Stimulated activated naive CD4-positive, alpha-beta T cell (primary cell): ENCODE data around the gene GHRL.
"Not testable (repeated sequence)": the region's sequence is repeated elsewhere in the genome, so short reads cannot be mapped to it uniquely, and the experiment has no call there.

ENCODE experiments used
- DNase-seq, 6 experiments: peaks; one replicate each; lab custom pipeline; 2025; lab: John Stamatoyannopoulos, UW

GHRL gene

DNA sequence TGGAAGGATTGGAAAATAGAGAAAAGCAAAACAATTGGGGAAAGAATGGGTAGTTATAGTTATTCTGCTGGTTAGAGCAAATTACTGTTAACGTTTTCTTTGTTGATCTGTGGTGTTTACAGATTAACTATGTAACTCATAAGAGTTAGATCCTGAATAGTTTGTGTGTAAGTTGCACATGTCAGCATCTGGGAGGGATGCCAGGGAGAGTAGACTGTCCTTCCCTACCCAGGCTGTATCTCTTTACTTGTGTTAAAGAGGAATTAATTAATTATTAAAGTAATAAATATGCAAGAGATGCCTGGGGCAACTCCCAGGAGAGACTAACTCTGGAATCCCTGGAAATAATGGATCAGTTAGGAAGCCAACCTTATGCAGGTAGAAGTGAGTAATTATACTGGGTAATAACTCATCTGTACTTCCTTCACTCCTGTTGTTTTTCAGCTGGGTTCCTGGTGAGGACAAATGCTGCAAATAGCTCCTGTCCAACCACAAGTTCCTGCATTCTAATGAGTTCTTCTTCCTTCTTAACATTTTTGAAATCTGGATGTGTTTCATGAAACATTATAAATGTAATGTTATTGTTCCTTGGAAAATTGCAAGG, 18.9 kb downstream of the GHRL start:
- no peak for DNase-seq

DNA sequence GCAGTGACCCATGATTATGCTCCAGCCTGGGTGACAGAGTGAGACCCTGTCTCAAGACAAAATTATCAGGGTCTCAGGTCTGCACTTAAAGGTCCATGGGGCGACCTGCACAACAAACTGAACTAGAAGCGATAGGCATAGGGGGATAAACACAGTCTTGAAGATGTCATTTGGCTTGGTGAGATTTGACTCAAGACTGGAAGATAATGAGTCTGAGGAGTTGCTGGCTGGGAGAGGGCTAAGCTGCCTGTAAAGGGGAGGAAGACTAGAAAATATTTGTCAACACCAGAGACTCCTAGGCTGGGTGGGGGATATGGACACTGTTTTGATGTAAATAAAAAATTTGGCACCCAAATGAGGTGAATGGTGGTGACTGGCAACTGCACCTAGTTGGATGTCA, 19.8 kb downstream of the GHRL start:
- DNase-seq = no peak

DNA sequence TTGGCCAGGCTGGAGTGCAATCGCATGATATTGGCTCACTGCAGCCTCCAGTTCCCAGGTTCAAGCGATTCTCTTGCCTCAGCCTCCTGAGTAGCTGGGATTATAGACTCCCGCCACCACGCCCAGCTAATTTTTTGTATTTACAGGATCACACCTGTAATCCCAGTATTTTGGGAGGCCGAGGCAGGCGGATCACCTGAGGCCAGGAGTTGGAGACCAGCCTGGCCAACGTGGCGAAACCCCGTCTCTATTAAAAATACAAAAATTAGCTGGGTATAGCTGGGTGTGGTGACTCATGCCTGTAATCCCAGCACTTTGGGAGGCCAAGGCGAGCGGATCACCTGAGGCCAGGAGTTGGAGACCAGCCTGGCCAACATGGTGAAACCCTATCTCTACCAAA, 20.3 kb downstream of the GHRL start:
- DNase-seq = not testable (repeated sequence)

DNA sequence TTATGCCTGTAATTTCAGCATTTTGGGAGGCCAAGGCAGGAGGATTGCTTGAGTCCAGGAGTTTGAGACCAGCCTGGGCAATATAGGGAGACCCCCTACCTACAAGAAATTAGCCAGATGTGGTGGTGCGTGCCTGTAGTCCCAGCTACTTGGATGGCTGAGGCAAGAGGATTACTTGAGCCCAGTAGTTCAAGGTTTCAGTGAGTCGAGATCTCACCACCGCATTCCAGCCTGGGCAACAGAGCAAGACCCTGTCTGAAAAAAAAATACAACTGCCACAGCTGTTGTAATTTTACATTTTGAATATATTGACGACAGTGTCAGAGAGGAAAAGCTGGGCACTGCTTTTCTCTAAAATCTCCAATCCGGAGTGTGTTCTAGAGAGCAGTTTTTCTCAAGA, 23.3 kb downstream of the GHRL start:
- DNase-seq = no peak

DNA sequence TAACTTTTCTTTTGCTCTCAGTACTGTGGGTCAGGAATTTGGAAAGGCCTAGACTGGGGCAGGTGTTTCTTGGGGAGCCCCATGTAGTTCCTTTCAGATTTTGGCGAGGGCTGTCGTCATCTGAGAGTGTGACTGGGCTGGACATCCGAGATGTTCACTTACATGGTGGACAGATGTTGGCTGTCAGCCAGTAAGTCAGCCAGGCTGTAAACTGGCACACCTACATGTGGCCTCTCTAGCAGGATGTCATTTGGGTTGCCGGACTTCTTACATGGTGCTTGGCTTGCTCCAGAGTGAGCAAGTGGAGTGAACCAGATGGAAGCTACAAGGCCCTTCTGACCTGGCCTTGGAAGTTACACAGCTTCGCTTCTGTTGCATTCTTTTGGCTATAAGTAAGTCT, 23.8 kb downstream of the GHRL start:
- DNase-seq = no peak

DNA sequence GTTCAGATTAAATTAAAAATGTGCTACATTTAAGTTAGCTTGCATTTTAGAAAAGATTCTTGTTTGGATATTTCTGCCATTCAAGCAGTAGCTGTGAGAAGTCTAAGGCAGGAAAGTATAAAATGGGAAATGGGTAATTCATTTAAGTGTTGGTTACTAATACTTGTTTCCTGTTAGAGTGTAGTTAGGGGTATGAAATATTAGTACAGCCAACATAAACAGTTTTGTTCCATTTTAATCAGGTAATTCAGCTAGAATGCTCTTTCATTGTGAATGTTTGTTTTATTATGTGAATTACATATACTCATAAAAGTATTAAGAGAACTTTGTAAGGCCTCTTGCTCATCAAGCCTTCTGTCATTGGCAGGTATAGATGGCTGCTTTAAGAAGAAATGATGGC, 24.6 kb downstream of the GHRL start:
- DNase-seq = no peak

DNA sequence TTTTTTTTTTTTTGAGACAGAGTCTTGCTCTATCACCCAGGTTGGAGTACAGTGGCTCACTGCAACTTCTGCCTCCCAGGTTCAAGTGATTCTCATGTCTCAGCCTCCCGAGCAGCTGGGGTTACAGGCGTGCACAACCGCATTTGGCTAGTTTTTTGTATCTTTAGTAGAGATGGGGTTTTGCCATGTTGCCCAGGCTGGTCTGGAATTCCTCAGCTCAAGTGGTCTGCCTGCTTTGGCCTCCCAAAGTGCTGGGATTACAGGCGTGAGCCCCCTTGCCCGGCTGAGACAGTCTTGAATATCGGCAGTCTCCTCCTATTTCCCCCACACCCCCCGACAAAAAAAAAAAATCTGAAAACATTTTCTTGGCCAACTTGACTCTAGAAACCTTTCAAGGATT, 25.8 kb downstream of the GHRL start:
- DNase-seq = not testable (repeated sequence)

DNA sequence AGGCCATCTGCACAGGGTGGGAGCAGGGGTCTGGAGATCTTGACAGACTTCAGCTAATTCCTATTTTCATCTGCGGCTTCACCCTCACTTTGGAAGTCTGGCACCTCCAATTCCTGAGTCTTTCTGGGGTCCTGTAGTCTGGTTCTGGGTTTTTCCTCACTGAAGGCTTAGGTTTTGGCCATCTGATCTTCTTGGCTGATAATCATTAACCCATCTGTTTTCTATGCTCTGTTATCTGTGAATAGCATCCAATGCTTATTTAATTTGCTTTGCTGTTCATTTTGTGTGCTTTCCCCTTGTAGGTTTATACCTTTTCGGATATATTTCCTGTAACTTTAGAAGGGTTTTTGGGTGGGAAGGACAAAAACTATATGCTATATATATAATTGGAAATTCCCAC, 26.9 kb downstream of the GHRL start:
- DNase-seq = no peak

DNA sequence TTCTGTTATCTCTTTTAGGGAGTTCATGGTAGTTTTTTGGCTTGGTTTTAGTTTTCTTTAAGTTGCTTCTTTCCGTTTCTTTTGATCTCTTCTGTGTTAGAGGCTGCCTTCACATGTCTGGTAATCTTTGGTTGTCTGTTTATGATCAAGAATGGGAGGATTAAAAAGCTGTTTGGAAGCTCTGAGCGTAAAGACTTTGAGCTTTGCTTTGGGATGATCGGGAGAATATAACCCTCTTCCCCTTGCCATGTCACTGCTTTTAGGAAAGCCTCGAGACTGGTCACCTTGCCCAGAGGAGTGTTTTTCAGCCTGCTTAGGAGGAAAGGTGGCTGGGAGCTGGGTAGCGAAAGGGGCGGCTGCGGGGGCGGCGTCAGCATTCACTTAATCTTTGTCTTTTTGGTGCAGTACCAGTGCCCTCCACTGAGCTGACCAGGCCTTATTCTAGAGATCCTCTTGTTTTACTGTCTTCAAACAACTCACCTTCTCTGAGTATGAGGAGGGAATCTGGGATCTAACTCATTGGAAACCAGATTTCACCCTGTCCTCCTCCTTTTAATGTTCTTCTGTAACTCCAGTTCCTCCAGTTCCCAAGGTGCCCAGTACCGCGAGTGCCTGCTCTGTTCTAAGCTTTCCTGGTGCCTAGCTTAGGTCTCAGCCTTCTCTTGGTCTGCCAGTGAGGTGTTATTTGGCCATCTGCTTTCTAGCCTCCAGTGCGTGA, 28.9 kb downstream of the GHRL start:
- DNase-seq = peak; percentile 38 to 87 (median 64)

DNA sequence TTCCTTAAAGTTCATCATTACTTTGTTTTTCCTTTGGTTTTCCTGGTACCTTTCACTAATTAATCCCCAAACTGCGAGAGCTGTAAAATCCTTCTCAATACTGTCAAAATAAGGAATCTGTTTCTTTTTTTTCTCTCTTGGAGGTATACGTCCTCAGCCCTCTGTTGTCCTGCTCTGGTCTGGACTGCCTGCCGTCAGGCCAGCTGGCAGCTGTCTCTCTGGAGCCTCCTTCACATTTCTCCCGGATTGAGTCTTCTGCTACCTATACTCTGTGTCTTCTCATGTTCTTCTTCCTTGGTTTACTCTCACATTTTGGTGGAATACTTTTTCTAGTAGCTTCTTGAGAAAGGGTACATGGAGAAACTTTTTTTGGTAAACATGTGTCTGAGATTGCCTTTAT, 30.7 kb downstream of the GHRL start:
- no peak for DNase-seq

DNA sequence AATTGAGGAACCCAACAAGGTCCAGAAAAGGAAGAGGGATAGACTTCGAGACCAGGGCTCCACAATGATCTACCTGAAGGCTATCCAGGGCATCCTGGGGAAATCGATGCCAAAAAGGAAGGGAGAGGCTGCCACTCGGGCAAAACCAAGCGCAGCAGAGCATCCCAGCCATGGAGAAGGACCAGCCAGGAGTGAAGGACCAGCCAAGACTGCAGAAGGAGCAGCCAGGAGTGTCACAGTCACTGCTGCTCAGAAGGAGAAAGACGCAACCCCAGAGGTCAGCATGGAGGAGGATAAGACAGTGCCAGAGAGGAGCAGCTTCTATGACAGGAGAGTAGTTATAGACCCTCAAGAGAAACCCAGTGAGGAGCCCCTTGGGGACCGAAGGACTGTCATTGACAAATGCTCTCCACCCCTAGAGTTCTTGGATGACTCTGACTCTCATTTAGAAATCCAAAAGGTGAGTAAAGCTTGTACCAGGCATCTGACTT, 32.5 kb downstream of the GHRL start:
- no peak for DNase-seq

DNA sequence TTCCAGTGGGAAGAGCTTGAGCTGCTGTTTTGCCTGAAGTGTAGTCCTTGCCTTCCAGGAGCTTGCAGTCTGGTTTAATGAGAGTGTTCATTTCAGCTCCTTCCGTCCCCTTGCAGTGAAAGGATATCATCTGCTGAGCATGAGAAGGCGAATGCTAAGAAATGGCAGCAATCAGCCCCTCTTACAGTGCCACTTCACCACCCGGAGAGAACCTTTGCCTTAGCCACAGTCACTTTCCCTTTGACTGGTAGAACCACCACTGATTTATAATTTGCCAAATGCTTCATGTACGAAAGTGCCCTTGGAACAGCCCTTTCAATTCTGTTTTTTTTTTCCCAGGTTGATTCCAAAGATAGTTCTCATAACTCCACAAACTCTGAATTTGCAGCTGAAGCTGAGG, 32.9 kb downstream of the GHRL start:
- no peak for DNase-seq

DNA sequence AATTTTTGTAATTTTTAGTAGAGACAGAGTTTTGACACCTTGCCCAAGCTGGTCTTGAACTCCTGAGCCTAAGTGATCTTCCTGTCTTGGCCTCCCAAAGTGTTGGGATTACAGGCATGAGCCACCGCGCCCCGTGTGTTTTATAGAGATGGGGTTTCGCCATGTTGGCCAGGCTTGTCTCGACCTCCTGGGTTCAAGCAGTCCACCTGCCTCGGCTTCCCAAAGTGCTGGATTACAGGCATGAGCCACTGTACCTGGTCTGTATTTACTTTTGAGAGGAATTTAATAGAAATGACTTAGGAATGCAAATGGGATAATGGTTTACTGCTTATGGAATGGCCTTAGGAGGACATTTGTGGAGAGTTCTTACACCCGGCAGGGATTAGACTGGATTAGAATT, 33.7 kb downstream of the GHRL start:
- no peak for DNase-seq

DNA sequence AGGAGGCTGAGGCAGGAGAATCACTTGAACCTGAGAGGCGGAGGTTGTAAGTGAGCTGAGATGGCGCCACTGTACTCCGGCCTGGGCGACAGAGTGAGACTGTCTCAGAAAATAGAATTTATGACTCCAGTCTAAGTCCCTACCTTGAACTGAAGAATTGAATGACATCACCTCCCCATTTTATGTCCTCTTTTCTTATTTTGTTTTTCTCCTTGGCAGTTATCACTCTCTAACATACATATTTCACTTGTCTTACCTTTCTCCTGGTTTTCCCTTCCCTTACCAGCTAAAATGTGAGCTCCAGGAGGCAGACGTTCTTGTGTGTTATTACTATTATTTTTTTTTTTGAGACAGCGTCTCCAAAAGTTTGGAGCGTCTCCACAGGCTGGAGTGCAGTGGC, 36.9 kb downstream of the GHRL start:
- DNase-seq = no peak

DNA sequence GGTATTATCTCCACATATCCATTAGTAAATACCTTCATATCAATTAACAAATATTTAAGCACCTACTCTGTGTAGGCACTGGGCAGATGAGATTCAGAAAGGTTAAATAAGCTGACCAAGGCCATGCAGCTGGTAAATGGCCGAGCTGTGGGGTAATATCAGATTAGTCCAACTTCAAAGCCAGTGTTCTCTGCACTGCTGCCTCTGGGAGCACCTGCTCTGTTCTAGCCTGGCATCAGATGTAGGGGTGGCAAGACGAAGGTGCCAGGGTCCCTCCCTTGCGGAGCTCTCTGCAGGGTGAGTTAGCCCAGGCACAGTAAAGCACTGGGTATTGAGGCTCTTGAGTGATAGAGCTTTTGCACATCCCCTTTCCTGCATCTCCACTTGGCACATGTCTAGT, 39.0 kb downstream of the GHRL start:
- no peak for DNase-seq

DNA sequence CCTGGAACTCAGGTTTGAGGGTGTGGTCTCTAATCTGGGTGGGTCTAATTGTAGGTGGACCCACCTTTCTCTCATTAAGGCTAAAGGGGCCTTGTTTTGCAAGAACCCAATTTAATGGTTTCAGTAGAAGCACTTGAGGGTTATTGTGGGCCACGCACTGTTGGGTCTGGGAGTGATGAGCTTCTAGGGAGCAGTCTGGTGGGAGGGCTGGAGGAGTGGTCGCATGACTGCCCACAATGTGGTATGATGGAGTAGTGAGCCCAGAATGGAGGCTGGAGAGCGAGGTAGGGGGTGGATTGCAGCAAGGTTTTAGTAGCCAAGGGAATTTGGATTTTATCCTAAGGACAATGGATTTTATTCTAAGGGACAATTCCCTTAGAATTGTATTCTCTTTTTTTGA, 41.7 kb downstream of the GHRL start:
- DNase-seq = no peak

DNA sequence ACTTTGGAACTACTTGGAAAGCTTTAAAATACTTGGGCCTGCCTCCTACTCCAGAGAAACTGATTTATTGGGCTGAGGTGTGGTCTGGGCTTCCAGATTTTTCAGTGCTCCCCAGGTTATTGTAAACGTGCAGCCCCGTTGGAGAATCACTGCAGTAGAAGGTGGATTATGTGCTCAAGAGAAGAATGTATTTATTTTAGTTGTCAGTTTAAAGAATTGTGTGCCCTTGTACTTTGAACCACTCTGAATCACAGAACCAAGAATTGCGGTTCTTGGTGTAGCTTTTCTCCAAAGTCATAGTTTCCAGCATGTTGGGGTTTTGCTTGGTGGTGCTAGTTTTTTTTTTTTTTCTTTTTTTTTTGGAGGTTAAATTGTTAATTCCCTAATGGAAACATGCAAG, 42.9 kb downstream of the GHRL start:
- no peak for DNase-seq

DNA sequence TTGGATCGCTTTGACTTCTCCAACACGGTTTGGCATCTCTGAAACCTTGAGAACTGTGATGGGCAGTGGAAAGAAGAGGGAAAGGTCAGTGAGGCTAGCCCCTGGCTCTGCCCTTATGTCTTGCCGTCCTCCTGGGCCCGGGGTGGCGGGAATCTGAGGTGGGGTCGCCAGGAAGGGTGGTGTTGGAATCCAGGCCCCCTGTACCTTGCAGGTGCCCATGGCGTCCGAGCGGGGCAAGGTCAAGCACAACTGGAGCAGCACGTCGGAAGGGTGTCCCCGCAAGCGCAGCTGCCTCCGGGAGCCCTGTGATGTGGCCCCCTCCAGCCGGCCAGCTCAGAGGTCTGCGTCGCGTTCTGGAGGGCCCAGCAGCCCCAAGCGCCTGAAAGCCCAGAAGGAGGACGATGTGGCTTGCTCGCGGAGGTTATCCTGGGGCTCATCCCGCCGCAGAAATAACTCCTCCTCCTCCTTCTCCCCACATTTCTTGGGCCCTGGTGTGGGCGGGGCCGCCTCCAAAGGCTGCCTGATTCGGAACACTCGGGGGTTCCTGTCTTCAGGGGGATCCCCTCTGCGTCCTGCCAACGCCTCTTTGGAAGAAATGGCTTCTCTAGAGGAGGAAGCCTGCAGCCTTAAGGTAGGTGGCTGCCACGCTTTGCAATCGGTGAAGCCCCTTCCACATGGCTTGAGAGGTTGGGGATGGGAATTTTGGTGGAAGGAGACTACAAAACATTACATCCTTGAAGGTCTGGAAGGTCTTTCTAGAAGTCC, 43.6 kb downstream of the GHRL start:
- peak in 5 of 6 experiments; percentile 12 to 54 (median 36) for DNase-seq

DNA sequence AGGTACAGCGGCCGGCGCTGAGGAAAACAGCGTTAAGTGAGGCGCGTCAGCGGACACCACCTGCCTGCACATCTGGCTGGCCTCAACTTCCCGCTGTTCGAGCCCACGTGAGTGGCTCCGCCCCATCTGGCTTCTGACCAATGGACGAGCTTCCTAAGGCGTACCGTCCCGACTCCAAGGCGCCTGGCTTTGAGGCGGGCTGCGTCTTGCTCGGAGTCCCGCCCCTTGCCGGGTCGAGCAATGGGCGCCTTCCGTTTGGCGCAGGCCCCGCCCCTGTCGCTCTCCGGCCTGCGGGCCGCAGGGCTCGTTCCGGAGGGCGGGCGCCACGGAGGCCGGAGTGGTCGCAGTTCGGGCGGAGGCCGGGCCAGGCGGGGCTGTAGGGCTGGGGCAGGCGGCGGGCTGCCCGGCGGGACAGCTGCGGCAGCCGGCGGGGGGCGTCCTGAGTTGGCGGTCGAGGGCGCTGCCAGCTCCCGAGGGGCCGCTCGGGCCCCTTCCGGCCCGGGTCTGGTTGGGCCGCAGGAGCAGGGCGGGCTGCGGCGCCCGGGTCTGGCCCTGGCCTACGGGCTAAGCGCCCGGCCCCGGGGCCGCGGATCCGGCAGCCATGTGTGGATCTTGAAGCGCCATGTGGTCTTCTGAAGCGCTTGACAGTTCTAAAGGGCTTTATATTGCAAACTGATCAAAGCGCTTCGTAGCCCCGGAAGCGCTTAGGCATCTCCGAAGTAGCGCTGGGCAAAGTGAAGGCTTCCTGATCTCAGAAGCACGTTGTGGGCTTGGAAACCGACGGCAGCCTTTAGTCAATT, 44.4 kb downstream of the GHRL start, which contains the start of gene TATDN2:
TATDN2 (plus strand) TSS at position 276 of the 800 bp plus-strand sequence. CDS start 742 bp downstream, outside the sequence.
- peak; percentile 82 to 92 (median 86) for DNase-seq

DNA sequence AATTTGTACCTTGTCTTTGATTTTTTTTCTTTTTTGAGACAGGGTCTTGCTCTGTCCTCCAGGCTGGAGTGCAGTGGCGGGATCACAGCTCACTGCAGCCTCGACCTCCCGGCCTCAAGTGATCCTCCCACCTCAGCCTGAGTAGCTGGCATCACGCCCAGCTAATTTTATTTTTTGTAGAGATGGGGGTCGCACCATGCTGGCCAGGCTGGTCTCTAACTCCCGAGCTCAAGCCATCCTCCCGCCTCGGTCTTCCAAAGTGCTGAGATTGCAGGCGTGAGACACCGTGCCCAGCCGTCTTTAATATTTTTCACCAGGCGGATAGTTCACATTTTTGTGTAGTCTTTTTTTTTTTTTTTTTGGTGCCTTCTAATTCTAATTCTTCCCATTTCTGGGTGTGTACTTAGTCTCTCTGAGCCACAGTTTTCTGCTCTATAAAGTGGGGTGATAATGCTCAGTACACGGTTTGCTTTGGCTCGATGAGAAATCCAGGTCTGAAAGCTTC, 45.0 kb downstream of the GHRL start:
- no peak for DNase-seq

DNA sequence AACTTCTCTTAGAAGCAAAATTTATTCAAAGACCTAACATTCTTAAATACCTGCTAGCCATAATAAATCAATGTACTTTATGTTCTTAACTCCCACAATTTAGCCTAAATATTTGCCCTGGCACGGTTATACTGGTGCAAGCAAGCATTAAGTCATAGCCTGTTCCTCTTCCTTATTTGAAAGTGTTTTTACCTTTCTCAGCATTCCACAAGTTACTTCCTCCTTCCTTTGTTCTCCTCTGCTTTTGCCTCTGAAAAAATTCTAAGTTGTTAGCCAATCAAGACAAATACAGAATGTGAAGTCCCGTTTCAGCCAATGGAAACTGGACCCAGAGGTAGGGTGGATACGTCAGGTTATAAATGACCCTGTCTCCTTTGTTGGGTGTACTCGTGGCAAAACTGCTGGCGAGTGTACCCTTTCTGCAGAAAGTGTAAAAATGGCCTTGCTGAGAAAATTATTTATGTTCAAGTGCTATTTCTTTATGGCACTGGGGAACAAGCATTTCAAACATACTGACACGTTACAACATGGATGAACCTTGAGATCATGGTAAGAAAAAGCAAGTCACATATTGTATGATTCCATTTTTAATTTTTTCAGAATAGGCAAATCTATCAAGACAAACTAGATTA, 47.5 kb downstream of the GHRL start:
- DNase-seq = no peak
